IMR-90 (cell line): ENCODE results near the gene PPP1R1A. TPM values are rescaled to one million over a fixed set of nuclear protein-coding genes. Genes with fewer than 3 reads are reported as not detected.

Source experiments
- ATAC-seq: fragments of 200-7000 bp; cut with Tn5 transposase; 2 replicates; pipeline ENCODE4 v1.9.1; 2020; ENCODE audit warnings: low read depth, mild to moderate bottlenecking, moderate library complexity
- BruUV-seq: library from RNA; stranded (reverse); fragments of 400-500 nt; replicated peaks from 2 replicates; lab custom pipeline; 2021; lab: Mats Ljungman, UMichigan
- CTCF ChIA-PET: fragments of 300-600 bp; formaldehyde crosslinking; extraction: SDS; loops from one replicate; lab custom pipeline; 2021; ENCODE audit warnings: antibody characterized with exemption; lab: Yijun Ruan, JAX
- POLR2A ChIA-PET: fragments of 300-600 bp; sonication (Branson Sonifier 250); formaldehyde crosslinking; loops from one replicate; lab custom pipeline; 2022; ENCODE audit warnings: antibody characterized with exemption; ENCODE audit not compliant: unreplicated experiment; lab: Charles Lee
- DNase-seq: peaks from one replicate; pipeline ENCODE4 v3.0.0; 2013
- H2AFZ ChIP-seq: replicated peaks from 2 replicates; pipeline ENCODE3; 2013; ENCODE audit warnings: low read length, mild to moderate bottlenecking; ENCODE audit not compliant: poor library complexity
- H2AK5ac ChIP-seq: 2 replicates; pipeline ENCODE4 v1.6.1; 2013; ENCODE audit warnings: low read depth, low read length, inconsistent platforms
- H2AK9ac ChIP-seq: replicated peaks from 2 replicates; pipeline ENCODE3; 2013; ENCODE audit warnings: mild to moderate bottlenecking, low read depth, low read length, moderate library complexity; ENCODE audit not compliant: poor library complexity
- H2BK120ac ChIP-seq: 2 replicates; pipeline ENCODE4 v1.6.1; 2013; ENCODE audit warnings: low read depth, low read length, inconsistent platforms
- H2BK15ac ChIP-seq: 3 replicates; pipeline ENCODE4 v1.6.1; 2013; ENCODE audit warnings: low read depth, low read length, inconsistent platforms
- H2BK20ac ChIP-seq: 2 replicates; pipeline ENCODE4 v1.6.1; 2013; ENCODE audit warnings: low read depth, mild to moderate bottlenecking, inconsistent platforms, low read length, moderate library complexity
- H2BK5ac ChIP-seq: 2 replicates; pipeline ENCODE4 v1.6.1; 2013; ENCODE audit warnings: mild to moderate bottlenecking, low read depth, low read length, inconsistent platforms; ENCODE audit not compliant: poor library complexity, severe bottlenecking
- H3K14ac ChIP-seq: replicated peaks from 2 replicates; pipeline ENCODE4 v1.6.1; 2013; ENCODE audit warnings: low read depth, low read length, inconsistent platforms
- H3K18ac ChIP-seq: 2 replicates; pipeline ENCODE4 v1.6.1; 2013; ENCODE audit warnings: low read depth, low read length, control low read depth
- H3K23ac ChIP-seq: 2 replicates; pipeline ENCODE4 v1.6.1; 2013; ENCODE audit warnings: low read depth, low read length, inconsistent platforms
- H3K27ac ChIP-seq: 2 replicates; pipeline ENCODE4 v1.5.1; 2013; ENCODE audit warnings: mild to moderate bottlenecking, control low read depth, low read length; ENCODE audit not compliant: insufficient read depth
- H3K27me3 ChIP-seq: 2 replicates; pipeline ENCODE4 v1.6.1; 2013; ENCODE audit warnings: low read length; ENCODE audit not compliant: control insufficient read depth, insufficient read depth
- H3K36me3 ChIP-seq: 2 replicates; pipeline ENCODE4 v1.6.1; 2013; ENCODE audit warnings: low read length, mixed read lengths; ENCODE audit not compliant: control insufficient read depth, insufficient read depth
- H3K4ac ChIP-seq: 2 replicates; pipeline ENCODE4 v1.6.1; 2013; ENCODE audit warnings: low read depth, low read length, inconsistent platforms
- H3K4me1 ChIP-seq: 2 replicates; pipeline ENCODE4 v1.6.1; 2013; ENCODE audit warnings: low read length, mixed read lengths; ENCODE audit not compliant: control insufficient read depth, insufficient read depth
- H3K4me2 ChIP-seq: 2 replicates; pipeline ENCODE4 v1.6.1; 2013; ENCODE audit warnings: low read depth, mild to moderate bottlenecking, control low read depth, low read length, moderate library complexity
- H3K4me3 ChIP-seq: 2 replicates; pipeline ENCODE4 v1.5.1; 2013; ENCODE audit warnings: low read depth, mild to moderate bottlenecking, control low read depth, low read length, moderate library complexity; ENCODE audit not compliant: insufficient read depth
- H3K56ac ChIP-seq: 2 replicates; pipeline ENCODE4 v1.6.1; 2013; ENCODE audit warnings: low read length, inconsistent platforms; ENCODE audit not compliant: insufficient read depth; ENCODE audit errors: extremely low read depth
- H3K79me1 ChIP-seq, 2 experiments: 2 replicates each; pipeline ENCODE4 v1.6.1; 2013; ENCODE audit warnings: low read length in 2 of 2, inconsistent platforms in 1 of 2, low read depth in 1 of 2
- H3K9ac ChIP-seq: 2 replicates; pipeline ENCODE4 v1.6.1; 2013; ENCODE audit warnings: low read depth, low read length, control low read depth
- H3K9me1 ChIP-seq: 2 replicates; pipeline ENCODE4 v1.6.1; 2013; ENCODE audit warnings: low read length, inconsistent platforms; ENCODE audit not compliant: insufficient read depth
- H3K9me3 ChIP-seq: 2 replicates; pipeline ENCODE4 v1.6.1; 2013; ENCODE audit warnings: low read length; ENCODE audit not compliant: control insufficient read depth, insufficient read depth
- H4K20me1 ChIP-seq: 2 replicates; pipeline ENCODE4 v1.6.1; 2013; ENCODE audit warnings: low read length, inconsistent platforms; ENCODE audit not compliant: insufficient read depth
- H4K5ac ChIP-seq: 2 replicates; pipeline ENCODE4 v1.6.1; 2013; ENCODE audit warnings: mild to moderate bottlenecking, low read depth, low read length, control low read depth
- H4K8ac ChIP-seq, 2 experiments: 2 replicates each; pipeline ENCODE4 v1.6.1; 2013; ENCODE audit warnings: low read depth in 2 of 2, low read length in 2 of 2, control low read depth in 1 of 2, inconsistent platforms in 1 of 2
- H4K91ac ChIP-seq: 2 replicates; pipeline ENCODE4 v1.6.1; 2013; ENCODE audit warnings: low read depth, low read length, inconsistent platforms; ENCODE audit not compliant: insufficient read depth
- BHLHE40 ChIP-seq: fragments of 150-350 bp; IDR thresholded peaks from 2 replicates; pipeline ENCODE4 v1.6.1; 2016; ENCODE audit warnings: mild to moderate bottlenecking, low read depth, low read length
- CEBPB ChIP-seq: IDR thresholded peaks from 2 replicates; pipeline ENCODE4 v1.6.1; 2012; ENCODE audit warnings: low read depth, low read length, improper control_type of control experiment
- CHD1 ChIP-seq: IDR thresholded peaks from 2 replicates; pipeline ENCODE4 v1.6.1; 2012; ENCODE audit warnings: low read depth, low read length, improper control_type of control experiment
- ELK1 ChIP-seq: fragments of 150-350 bp; IDR thresholded peaks from 2 replicates; pipeline ENCODE4 v1.6.1; 2016; ENCODE audit warnings: low read depth, mild to moderate bottlenecking, low read length, moderate library complexity, borderline replicate concordance
- FOS ChIP-seq: fragments of 150-350 bp; IDR thresholded peaks from 2 replicates; pipeline ENCODE4 v1.6.1; 2016; ENCODE audit warnings: low read depth, low read length
- MAFK ChIP-seq: IDR thresholded peaks from 2 replicates; pipeline ENCODE4 v1.6.1; 2012; ENCODE audit warnings: low read depth, low read length, improper control_type of control experiment
- MAZ ChIP-seq: IDR thresholded peaks from 2 replicates; pipeline ENCODE4 v1.6.1; 2012; ENCODE audit warnings: low read depth, mild to moderate bottlenecking, low read length, improper control_type of control experiment, moderate library complexity, borderline replicate concordance
- MXI1 ChIP-seq: IDR thresholded peaks from 2 replicates; pipeline ENCODE4 v1.6.1; 2012; ENCODE audit warnings: low read depth, mild to moderate bottlenecking, low read length, moderate library complexity, borderline replicate concordance
- NFE2L2 ChIP-seq: fragments of 150-350 bp; IDR thresholded peaks from 2 replicates; pipeline ENCODE4 v1.6.1; 2016; ENCODE audit warnings: low read depth, mild to moderate bottlenecking, low read length
- POLR2A ChIP-seq: IDR thresholded peaks from 2 replicates; pipeline ENCODE4 v1.6.1; 2012; ENCODE audit warnings: mild to moderate bottlenecking, low read depth, low read length
- RAD21 ChIP-seq: IDR thresholded peaks from 2 replicates; pipeline ENCODE4 v1.6.1; 2012; ENCODE audit warnings: low read length, improper control_type of control experiment
- RCOR1 ChIP-seq: IDR thresholded peaks from 2 replicates; pipeline ENCODE4 v1.6.1; 2012; ENCODE audit warnings: mild to moderate bottlenecking, low read length, improper control_type of control experiment; ENCODE audit not compliant: insufficient replicate concordance
- RFX5 ChIP-seq: IDR thresholded peaks from 2 replicates; pipeline ENCODE4 v1.8.0; 2012; ENCODE audit warnings: low read depth, mild to moderate bottlenecking, low read length, moderate library complexity
- SMC3 ChIP-seq: fragments of 150-350 bp; IDR thresholded peaks from 2 replicates; pipeline ENCODE4 v1.6.1; 2016; ENCODE audit warnings: low read depth, mild to moderate bottlenecking, antibody characterized with exemption, low read length, moderate library complexity
- USF2 ChIP-seq: fragments of 150-350 bp; IDR thresholded peaks from 2 replicates; pipeline ENCODE4 v1.6.1; 2017; ENCODE audit warnings: mild to moderate bottlenecking, antibody characterized with exemption, low read length, low read depth
- WGBS, 2 experiments: methylation state at CpG; one replicate each; pipeline versions ENCODE4 v1.1.5 to v1.1.7; 2013; ENCODE audit warnings: missing lambda C conversion rate in 2 of 2; ENCODE audit not compliant: insufficient read length in 1 of 2; ENCODE audit errors: extremely low coverage in 2 of 2; 5-methylcytosine and 5-hydroxymethylcytosine counted together
- dilution Hi-C: fragments of 300-500 bp; cut with HindIII; formaldehyde crosslinking; loops from one replicate; pipeline ENCODE4 v1.14.3; 2018; ENCODE audit warnings: low sequenced_read_pairs; ENCODE audit not compliant: unreplicated experiment
- in situ Hi-C: fragments of 300-500 bp; cut with MboI; formaldehyde crosslinking; loops from 3 replicates; pipeline ENCODE4 v1.14.3; 2019; ENCODE audit warnings: low sequenced_read_pairs, inconsistent platforms, mixed read lengths
- intact Hi-C: fragments of 100-400 bp; cut with micrococcal nuclease; formaldehyde crosslinking; loops from 2 replicates; pipeline ENCODE4 v1.10.0; 2022
- polyA plus RNA-seq, 3 experiments: library from polyadenylated mRNA; depleted of rRNA; stranded (reverse); fragments of >200 nt; gene quantifications; 2 replicates each; pipeline ENCODE4 v1.2.3, GENCODE V29; 2012; ENCODE audit warnings: low replicate concordance in 1 of 3
- total RNA-seq: library from RNA; depleted of rRNA; stranded (reverse); fragments of >200 nt; gene quantifications from 2 replicates; pipeline ENCODE4 v1.2.3, GENCODE V29; 2012
- TF ChIP-seq, protein P1 (sequence below): conservative IDR thresholded peaks from 2 replicates; pipeline ENCODE4 v1.5.1; 2012; ENCODE audit warnings: mild to moderate bottlenecking, low read depth, low read length, improper control_type of control experiment

Gene PPP1R1A
- total and polyA plus RNA-seq, 2 of the 4 experiments (the other 2 are of a cell fraction) = not detected

DNA sequence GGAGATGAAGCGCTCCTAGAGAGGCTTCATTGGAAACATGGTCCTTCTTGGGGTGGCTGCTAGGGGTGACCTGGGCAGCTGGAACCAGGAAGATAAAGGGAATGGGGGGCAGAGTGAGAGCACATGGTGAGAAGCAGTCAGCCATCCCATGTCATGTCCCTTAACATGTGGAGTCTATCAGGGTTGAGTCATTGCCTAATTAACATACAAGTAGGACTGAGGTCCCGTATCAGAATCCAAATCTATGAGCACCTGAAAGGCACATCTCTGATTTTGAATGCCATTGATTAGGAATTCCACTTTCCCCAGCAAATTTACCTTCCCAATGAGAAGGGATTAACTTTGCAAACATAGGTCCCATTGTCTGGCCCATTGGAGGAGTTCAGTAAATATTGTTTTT, 20.3 kb upstream of the PPP1R1A start:
- ChIA-PET CTCF (no interaction called here), POLR2A (no interaction called here)
- H3K9ac ChIP-seq = no peak overlapping the region
- DNase-seq (no peak), ATAC-seq (no peak)
- no peak overlapping the region for H2BK120ac ChIP-seq
- in situ Hi-C loops (no loop called here), dilution Hi-C loops (no loop called here), intact Hi-C loops (no loop called here)
- no peaks in the 10 kb centered on the region for H3K79me1 ChIP-seq
- H2BK5ac ChIP-seq = no peak overlapping the region
- no peak overlapping the region for H4K8ac ChIP-seq
- H4K91ac ChIP-seq = no peak overlapping the region
- no peak overlapping the region for H3K27ac ChIP-seq
- WGBS, 2 experiments = no CpG with 5 or more reads among the region's 2 CpGs
- no peaks in the 10 kb centered on the region for H3K9me1 ChIP-seq
- BruUV-seq = no TSS peak
- no peak overlapping the region for H3K14ac ChIP-seq
- no peaks in the 10 kb centered on the region for H4K20me1 ChIP-seq
- H3K4me2 ChIP-seq = no peak overlapping the region
- no peak overlapping the region for H3K18ac ChIP-seq
- no peak overlapping the region for H2AK5ac ChIP-seq
- no peak overlapping the region for H2BK15ac ChIP-seq
- peaks cover 4% of the 10 kb centered on the region for H3K27me3 ChIP-seq
- H2BK20ac ChIP-seq = no peak overlapping the region
- H2AK9ac ChIP-seq = no peak overlapping the region
- H3K56ac ChIP-seq = no peak overlapping the region
- H3K36me3 ChIP-seq = no peaks in the 10 kb centered on the region
- H3K4ac ChIP-seq = no peak overlapping the region
- TF ChIP-seq USF2 (no peak), FOS (no peak), BHLHE40 (no peak), ELK1 (no peak), SMC3 (no peak), RFX5 (no peak), CEBPB (no peak), POLR2A (no peak), CHD1 (no peak), RCOR1 (no peak), MXI1 (no peak), RAD21 (no peak), MAFK (no peak), MAZ (no peak), NFE2L2 (no peak)
- TF ChIP-seq, protein P1, sequence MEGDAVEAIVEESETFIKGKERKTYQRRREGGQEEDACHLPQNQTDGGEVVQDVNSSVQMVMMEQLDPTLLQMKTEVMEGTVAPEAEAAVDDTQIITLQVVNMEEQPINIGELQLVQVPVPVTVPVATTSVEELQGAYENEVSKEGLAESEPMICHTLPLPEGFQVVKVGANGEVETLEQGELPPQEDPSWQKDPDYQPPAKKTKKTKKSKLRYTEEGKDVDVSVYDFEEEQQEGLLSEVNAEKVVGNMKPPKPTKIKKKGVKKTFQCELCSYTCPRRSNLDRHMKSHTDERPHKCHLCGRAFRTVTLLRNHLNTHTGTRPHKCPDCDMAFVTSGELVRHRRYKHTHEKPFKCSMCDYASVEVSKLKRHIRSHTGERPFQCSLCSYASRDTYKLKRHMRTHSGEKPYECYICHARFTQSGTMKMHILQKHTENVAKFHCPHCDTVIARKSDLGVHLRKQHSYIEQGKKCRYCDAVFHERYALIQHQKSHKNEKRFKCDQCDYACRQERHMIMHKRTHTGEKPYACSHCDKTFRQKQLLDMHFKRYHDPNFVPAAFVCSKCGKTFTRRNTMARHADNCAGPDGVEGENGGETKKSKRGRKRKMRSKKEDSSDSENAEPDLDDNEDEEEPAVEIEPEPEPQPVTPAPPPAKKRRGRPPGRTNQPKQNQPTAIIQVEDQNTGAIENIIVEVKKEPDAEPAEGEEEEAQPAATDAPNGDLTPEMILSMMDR = no peak
- H3K4me3 ChIP-seq = no peak overlapping the region
- H3K4me1 ChIP-seq = no peaks in the 10 kb centered on the region
- H3K23ac ChIP-seq = no peak overlapping the region
- H3K9me3 ChIP-seq = no peaks in the 10 kb centered on the region
- no peak overlapping the region for H2AFZ ChIP-seq
- H4K5ac ChIP-seq = no peak overlapping the region
